Activated T-helper 9 cell treated with anti-CD3 and anti-CD28 coated beads, Interleukin-2, amount 50 U/mL, for 16 hours (primary cell): ENCODE data around the gene DNAJB4.
A peak's percentile ranks its signal among the peaks of the same experiment; 100 is the strongest.
"Not testable (repeated sequence)": the region's sequence is repeated elsewhere in the genome, so short reads cannot be mapped to it uniquely, and the experiment has no call there.

Experiments used
- DNase-seq: peaks from one replicate; pipeline ENCODE4 v3.0.0-alpha.2; 2020; ENCODE audit warnings: low read depth

The DNAJB4 gene

GRCh38 chr1:78004719-78005447 lies at the start of gene DNAJB4:
Gene DNAJB4, plus strand, starts transcription at chr1:78004939. Its CDS starts 172 bp downstream, at chr1:78005111.
- peak; percentile 26 for DNase-seq

- DNase-seq: no peak
Measured at GRCh38 chr1:77955709-77956108, 49.0 kb upstream of the DNAJB4 start.

GRCh38 chr1:77956464-77956863 lies 48.3 kb upstream of the DNAJB4 start:
- DNase-seq: no peak

- DNase-seq: no peak
Measured at GRCh38 chr1:77958391-77958790, 46.3 kb upstream of the DNAJB4 start.

GRCh38 chr1:77958850-77959249 lies 45.9 kb upstream of the DNAJB4 start:
- DNase-seq: no peak

- DNase-seq: no peak
Measured at GRCh38 chr1:77961392-77961791, 43.3 kb upstream of the DNAJB4 start.

- no peak for DNase-seq
Measured at GRCh38 chr1:77966291-77966690, 38.4 kb upstream of the DNAJB4 start.

GRCh38 chr1:77970192-77970591 lies 34.5 kb upstream of the DNAJB4 start:
- no peak for DNase-seq

GRCh38 chr1:77972080-77972479 lies 32.7 kb upstream of the DNAJB4 start:
- DNase-seq: no peak

GRCh38 chr1:77975386-77975785 lies 29.4 kb upstream of the DNAJB4 start:
- DNase-seq: no peak

- no peak for DNase-seq
Measured at GRCh38 chr1:77975907-77976306, 28.8 kb upstream of the DNAJB4 start.

GRCh38 chr1:77976433-77977076 lies 28.2 kb upstream of the DNAJB4 start:
- DNase-seq: no peak

GRCh38 chr1:77977989-77978292 lies 26.8 kb upstream of the DNAJB4 start:
- DNase-seq: no peak

- peak; percentile 63 for DNase-seq
Measured at GRCh38 chr1:77978293-77978968, 26.3 kb upstream of the DNAJB4 start.

- DNase-seq: peak; percentile 88
Measured at GRCh38 chr1:77978969-77979876, 25.5 kb upstream of the DNAJB4 start, which contains the start of gene FUBP1. Gene FUBP1, minus strand, starts transcription at chr1:77979072. Its CDS starts 68 bp downstream, at chr1:77979004.

GRCh38 chr1:77983352-77983996 lies 21.3 kb upstream of the DNAJB4 start:
- not testable (repeated sequence) for DNase-seq

GRCh38 chr1:77983997-77984355 lies 20.8 kb upstream of the DNAJB4 start:
- no peak for DNase-seq

- DNase-seq: no peak
Measured at GRCh38 chr1:77984629-77985028, 20.1 kb upstream of the DNAJB4 start.

- no peak for DNase-seq
Measured at GRCh38 chr1:77986810-77987209, 17.9 kb upstream of the DNAJB4 start.

GRCh38 chr1:77987919-77988318 lies 16.8 kb upstream of the DNAJB4 start:
- DNase-seq: no peak

GRCh38 chr1:77989744-77990143 lies 15.0 kb upstream of the DNAJB4 start:
- no peak for DNase-seq
